GM18517 (cell line): ENCODE measurements around the gene FAM210B.
"Not testable (repeated sequence)": the region's sequence is repeated elsewhere in the genome, so short reads cannot be mapped to it uniquely, and the experiment has no call there.

Experiments
- ATAC-seq: cut with Tn5 transposase; IDR thresholded peaks from one replicate; pipeline ENCODE4 v1.9.1; 2021; ENCODE audit warnings: mild to moderate bottlenecking, moderate library complexity; ENCODE audit not compliant: unreplicated experiment

FAM210B gene

DNA sequence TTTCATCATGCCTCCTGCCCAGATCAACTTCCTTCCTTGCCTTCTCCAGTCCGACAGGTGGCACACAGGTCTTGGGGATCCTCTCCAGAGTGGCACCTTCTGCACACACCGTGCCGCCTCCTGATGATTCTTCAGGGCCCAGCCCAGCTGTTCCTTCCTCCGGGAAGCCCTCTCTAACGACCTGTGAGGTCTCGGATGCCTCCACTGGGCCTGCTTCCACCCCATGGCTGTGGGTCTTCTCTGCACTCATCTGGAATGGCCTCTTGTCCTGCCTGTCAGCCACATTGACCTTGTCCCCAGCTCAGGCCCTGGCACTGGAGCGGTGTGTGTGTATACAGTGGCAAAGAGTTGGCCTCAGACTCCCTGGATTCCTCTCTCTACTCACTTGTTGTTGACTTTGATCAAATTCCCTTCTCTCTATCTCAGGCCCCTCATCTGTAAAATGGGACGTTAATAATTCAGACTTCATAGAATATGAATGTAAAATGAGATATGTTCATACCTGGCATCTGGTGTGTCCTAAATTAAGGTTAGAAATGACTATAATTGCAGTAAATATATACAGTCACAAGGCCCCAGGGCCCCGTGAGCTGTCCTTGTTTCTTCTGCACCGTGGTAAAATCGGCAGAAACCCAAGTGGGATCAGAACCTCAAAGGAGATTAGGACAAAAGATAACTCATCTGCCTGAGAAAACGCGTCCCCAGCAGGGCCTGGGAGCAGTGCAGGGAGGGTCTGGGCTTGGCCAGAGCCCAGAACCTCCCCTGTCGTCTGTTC is 1.5 kb downstream of the FAM210B start:
- ATAC-seq, result no peak

DNA sequence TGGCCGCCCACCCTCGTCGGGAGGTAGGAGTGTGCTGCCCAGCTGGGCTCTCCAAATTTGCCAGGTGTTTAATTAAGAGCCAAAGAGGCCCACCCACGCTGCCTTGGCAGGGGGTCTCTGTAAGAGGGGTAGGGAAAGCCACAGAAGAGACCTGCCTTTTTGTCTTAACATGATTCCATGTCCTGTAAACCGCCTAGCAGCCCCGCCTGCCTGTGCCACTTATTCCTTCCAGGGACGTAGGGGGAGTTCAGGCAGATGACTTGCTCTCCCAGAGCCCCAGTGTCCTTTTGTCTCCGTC is 2.1 kb downstream of the FAM210B start:
- no peak for ATAC-seq

DNA sequence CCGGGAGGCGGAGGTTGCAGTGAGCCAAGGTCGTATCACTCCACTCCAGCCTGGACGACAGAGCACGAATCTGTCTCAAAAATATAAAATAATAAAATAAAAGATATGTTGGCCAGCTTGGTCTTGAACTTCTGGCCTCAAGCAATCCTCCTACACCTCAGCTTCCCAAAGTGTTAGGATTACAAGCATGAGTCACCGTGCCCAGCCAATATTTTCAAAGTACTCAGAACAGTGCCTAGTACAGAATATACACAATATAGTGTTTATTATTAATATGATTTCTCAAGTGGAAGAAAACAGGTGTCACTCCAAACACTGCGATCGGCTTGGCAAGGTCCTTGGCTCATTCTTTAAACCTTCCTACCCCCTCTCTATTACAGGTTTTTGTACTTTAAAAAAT is 3.1 kb downstream of the FAM210B start:
- no peak for ATAC-seq

DNA sequence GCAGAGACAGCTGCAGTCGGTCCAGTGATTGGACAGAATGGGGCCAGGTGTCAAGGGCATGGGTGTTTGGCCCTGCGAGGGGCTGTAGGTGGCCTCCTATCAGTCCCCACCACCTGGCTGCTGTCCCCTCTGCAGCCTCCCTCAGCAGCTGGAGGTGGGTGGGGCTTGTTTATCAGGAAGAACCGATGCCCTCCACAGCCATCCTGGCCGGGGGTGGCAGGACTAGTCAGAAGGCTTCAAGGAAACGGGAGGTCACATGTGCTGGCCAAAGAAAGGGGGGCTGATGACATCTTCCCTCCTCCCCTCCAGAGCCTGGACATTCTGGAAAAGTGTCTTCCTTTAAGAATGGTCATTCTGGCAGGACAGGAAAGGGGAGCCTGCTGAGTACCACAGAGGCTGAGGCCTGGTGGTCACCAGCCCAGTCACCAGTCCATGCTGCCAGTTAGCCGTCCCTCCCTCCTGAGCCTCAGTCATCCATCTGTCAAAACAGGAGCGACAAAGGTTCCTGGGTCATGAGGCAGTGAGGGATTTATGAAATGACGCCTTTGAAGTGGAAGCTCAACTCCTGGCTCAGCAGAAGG is 4.1 kb downstream of the FAM210B start:
- ATAC-seq, result no peak

DNA sequence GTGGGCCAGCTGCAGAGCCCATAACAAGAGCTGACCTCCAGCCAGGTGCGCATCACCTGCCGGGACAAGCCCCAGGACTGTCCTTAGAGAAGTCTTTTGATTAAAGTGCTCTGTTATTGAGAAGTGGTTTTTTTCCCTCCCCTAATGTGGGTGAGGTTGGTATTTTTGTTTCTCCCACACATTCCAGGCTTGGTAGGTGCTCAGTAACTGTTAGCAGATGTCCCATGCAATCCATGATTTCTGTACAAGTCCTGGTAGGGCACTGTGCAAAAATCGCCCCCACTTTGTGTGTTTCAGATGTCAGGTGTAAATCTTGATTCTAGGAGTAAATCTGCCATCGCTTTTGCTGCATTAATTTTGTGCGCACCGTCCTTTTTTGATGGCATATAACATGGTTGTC is 4.7 kb downstream of the FAM210B start:
- ATAC-seq, result no peak

DNA sequence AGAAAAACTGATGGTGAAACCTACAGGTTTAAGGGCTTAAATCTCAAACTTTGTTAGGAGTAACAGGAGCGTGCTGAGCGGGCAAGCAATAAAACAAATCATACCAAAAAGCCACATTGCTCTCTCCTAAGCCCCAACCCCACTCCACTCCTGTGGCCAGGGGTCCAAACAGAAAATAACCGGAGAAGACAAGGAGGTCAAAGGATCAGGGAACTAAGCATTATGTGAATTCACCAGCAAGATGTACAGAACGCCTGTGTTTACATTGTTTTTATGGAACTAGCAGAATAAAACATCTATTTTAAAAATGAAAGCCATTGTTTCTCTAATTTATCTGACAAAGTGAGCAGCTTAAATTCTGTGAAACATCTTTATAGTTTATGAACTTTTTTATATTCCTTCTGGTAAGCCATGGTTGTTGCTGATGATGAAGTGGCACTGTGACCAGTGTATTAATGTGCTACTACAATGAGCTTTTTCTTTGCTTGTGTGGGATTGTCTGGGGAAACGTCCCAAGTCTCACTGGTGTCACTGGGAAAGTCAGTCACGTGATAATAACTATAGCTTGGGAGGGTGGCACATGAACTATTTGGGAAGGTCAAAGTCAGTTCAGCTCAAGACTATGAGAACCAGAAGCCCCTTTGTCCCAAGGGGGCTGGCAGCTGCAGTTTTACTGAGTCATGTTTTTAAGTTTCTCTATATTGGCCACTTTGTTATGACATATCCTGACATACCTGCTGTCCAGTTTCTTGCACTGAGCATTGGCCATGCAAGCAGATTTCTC is 9.8 kb downstream of the FAM210B start:
- no peak for ATAC-seq

- ATAC-seq, result no peak
Measured at GRCh38 chr20:56369179-56369578, 10.4 kb downstream of the FAM210B start.

- ATAC-seq, result no peak
Measured at GRCh38 chr20:56371977-56372376, 13.2 kb downstream of the FAM210B start.

GRCh38 chr20:56372850-56373249 is 14.1 kb downstream of the FAM210B start:
- ATAC-seq, result no peak

DNA sequence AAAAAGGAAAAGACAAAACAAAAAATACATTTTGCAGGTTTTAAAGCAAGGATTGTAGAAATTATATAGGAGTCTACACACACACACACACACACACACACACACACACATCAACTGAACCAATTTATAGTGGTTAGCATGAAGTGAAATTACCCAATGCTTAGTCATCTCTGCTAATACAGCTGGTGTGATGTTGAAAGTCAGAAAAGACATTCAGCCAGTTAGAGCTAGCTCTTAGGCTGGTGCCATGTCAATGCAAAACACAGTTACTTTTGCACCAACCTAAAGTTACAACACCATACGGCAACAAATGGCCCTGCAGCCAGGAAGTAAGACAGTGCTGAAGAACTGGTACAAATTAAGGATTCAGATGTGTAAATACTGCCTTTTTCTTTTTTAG is 15.2 kb downstream of the FAM210B start:
- ATAC-seq, result no peak

- ATAC-seq, result no peak
Measured at GRCh38 chr20:56376331-56376730, 17.6 kb downstream of the FAM210B start.

- no peak for ATAC-seq
Measured at GRCh38 chr20:56378386-56378785, 19.6 kb downstream of the FAM210B start.

- ATAC-seq, result no peak
Measured at GRCh38 chr20:56380375-56380774, 21.6 kb downstream of the FAM210B start.

- no peak for ATAC-seq
Measured at GRCh38 chr20:56381501-56381900, 22.7 kb downstream of the FAM210B start.

- no peak for ATAC-seq
Measured at GRCh38 chr20:56382696-56383095, 23.9 kb downstream of the FAM210B start.

GRCh38 chr20:56383334-56383733 is 24.6 kb downstream of the FAM210B start:
- ATAC-seq, result no peak

DNA sequence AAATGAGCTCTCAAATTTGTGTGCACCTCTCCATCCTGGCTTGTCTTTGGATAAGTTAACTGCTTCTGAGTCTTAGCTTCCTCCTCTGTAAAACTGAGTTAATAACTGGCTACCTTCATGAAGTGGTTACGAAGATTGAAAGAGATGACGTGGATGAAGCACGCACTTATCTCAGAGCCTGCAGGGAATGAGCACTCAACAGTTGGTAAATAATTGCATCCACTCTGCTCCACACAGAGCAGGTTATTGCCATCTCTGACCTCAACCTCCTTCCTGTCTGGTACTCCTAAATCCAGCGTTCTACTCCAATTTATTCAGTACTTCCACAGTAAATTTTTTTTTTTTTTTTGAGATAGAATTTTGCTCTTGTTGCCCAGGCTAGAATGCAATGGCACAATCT is 26.4 kb downstream of the FAM210B start:
- ATAC-seq, result no peak

DNA sequence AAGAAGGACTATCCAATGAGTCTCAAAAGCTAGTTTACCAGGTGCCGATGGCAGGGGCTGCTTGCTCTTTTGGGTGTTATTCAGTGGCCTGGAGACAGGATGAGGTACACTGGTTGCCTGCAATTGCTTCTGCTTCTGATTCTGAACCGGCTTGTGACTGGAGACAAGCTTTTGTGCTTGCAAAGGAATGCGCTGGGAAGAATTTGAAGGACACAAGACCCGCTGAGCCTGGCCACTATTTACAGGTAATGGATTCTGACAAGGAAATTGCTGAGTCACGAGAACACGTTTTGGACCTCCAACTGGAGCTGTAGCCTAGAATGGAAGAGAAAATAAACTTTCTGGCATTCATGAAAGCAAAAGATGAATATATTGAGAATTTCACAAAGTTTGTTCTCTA is 27.4 kb downstream of the FAM210B start:
- no peak for ATAC-seq

- ATAC-seq, result no peak
Measured at GRCh38 chr20:56388882-56389281, 30.1 kb downstream of the FAM210B start.

- no peak for ATAC-seq
Measured at GRCh38 chr20:56389807-56390206, 31.0 kb downstream of the FAM210B start.

GRCh38 chr20:56390396-56390795 is 31.6 kb downstream of the FAM210B start:
- not testable (repeated sequence) for ATAC-seq

DNA sequence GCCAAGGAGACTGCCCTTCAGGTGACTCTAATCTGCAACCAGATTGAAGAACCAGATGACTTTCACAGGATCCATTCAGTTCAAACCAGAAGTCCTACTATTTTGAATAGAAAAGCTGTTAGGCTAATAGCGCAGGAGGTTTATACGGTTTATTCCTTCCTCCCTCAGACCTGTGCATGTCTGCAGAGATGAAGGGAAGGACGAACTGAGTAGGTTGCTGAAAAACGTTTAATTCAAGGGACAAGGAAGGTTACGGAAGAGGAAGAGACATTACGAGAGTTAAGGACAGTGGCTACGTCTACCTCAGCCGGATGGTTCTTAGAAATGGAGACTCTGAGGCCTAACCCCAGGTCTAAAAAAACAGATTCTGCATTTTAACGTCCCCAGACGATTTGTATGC is 32.3 kb downstream of the FAM210B start:
- ATAC-seq, result no peak
